Left ventricle myocardium inferior (tissue), 1 donor: ENCODE results near the gene CFAP73. TPM values are rescaled to one million over a fixed set of nuclear protein-coding genes. Genes with fewer than 3 reads are reported as not detected.
"Not testable (repeated sequence)": the region's sequence is repeated elsewhere in the genome, so short reads cannot be mapped to it uniquely, and the experiment has no call there.

ENCODE experiments used
- DNase-seq: peaks from one replicate; pipeline ENCODE4 v3.0.0-alpha.2; 2020
- H3K27ac ChIP-seq: fragments of 200-600 bp; replicated peaks from 2 replicates; pipeline ENCODE4 v1.8.0; 2021
- H3K27me3 ChIP-seq: fragments of 200-600 bp; 2 replicates; pipeline ENCODE4 v1.8.0; 2021; ENCODE audit warnings: low read depth
- H3K36me3 ChIP-seq: fragments of 200-600 bp; 2 replicates; pipeline ENCODE4 v1.8.0; 2021
- H3K4me1 ChIP-seq: fragments of 200-600 bp; 2 replicates; pipeline ENCODE4 v1.8.0; 2021
- H3K4me3 ChIP-seq: fragments of 200-600 bp; 2 replicates; pipeline ENCODE4 v1.8.0; 2021; ENCODE audit warnings: mild to moderate bottlenecking, moderate library complexity
- H3K9me3 ChIP-seq: fragments of 200-600 bp; replicated peaks from 2 replicates; pipeline ENCODE4 v1.8.0; 2021
- intact Hi-C: fragments of 100-400 bp; cut with micrococcal nuclease; formaldehyde crosslinking; loops from one replicate; pipeline ENCODE4 v1.11.0; 2022
- total RNA-seq: library from RNA; stranded (reverse); fragmentation: NEBNext Ultra II Directional; extraction: Animal tissue kit (Norgen Biotek cat#: 25700); gene quantifications from one replicate; pipeline ENCODE4 v1.2.1, GENCODE V29; 2021
- TF ChIP-seq, protein P1 (sequence below): fragments of 200-600 bp; IDR thresholded peaks from 2 replicates; pipeline ENCODE4 v1.8.0; 2021; ENCODE audit warnings: antibody characterized with exemption, mild to moderate bottlenecking, borderline replicate concordance
- donor health status: DM: no; HTN: yes; CAD: no; lungs with severe emphysema.

The CFAP73 gene
- total RNA-seq, 1 donor from 2014 or later, result not detected

DNA sequence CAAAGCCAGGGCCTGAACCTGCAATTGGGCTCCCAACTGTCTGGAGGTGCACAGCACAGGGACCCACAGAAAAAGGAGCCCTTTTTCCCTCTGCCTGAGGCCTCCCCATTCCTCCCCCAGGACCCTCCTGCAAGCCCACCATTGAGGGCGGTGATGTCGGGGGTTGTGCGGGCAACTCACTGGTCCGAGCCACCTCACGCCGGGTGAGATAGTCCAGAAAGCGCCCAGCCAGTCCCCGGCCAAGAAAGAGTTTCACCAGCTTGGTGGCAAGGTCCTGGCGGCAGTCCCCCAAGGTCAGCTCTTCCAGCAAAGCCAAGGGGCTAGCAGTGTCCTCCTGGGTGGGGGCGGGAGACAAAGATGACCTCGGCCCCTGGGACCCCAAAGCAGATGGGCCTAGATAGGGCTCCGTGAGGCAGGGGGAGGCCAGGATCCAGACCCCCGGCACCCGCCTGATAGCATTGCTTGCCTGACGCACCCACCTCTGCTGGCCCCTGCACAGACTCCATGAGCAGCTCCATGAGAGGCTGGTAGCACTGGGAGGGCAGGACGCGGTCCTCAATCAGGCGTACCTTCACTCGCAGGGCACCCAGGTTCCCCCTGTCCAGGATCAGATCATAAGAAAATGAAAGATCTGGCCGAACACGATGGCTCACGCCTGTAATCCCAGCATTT is 33.9 kb upstream of the CFAP73 start:
- Histone ChIP-seq H3K36me3 (no peaks in the 10 kb centered on the region), H3K4me1 (no peaks in the 10 kb centered on the region), H3K9me3 (no peaks in the 10 kb centered on the region), H3K27me3 (peaks cover 79% of the 10 kb centered on the region), H3K4me3 (no peak overlapping the region), H3K27ac (no peak overlapping the region)
- no peak for DNase-seq
- intact Hi-C loops, result no loop called here
- TF ChIP-seq, protein P1, sequence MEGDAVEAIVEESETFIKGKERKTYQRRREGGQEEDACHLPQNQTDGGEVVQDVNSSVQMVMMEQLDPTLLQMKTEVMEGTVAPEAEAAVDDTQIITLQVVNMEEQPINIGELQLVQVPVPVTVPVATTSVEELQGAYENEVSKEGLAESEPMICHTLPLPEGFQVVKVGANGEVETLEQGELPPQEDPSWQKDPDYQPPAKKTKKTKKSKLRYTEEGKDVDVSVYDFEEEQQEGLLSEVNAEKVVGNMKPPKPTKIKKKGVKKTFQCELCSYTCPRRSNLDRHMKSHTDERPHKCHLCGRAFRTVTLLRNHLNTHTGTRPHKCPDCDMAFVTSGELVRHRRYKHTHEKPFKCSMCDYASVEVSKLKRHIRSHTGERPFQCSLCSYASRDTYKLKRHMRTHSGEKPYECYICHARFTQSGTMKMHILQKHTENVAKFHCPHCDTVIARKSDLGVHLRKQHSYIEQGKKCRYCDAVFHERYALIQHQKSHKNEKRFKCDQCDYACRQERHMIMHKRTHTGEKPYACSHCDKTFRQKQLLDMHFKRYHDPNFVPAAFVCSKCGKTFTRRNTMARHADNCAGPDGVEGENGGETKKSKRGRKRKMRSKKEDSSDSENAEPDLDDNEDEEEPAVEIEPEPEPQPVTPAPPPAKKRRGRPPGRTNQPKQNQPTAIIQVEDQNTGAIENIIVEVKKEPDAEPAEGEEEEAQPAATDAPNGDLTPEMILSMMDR, result no peak

DNA sequence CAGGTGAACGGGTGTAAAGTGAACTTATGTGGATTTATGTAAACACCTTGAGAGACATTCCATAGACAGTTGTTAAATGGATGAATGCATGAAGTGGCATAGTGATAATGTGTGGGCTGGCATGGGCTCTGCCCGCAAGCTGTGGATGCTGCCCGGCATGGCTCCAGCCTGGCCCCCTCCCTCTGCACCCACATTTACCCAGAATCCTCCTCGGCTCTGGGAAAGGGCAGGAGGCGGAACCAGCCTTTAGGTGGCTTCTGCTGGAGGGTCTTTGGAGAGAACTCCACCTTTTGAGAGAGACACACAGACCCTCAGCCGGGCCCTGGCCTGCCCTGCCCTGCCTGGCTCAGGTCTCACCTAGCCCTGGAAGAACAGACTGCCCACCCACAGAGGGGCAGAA is 32.6 kb upstream of the CFAP73 start:
- DNase-seq, result no peak
- H3K36me3 ChIP-seq, result no peaks in the 10 kb centered on the region
- H3K9me3 ChIP-seq, result no peaks in the 10 kb centered on the region
- TF ChIP-seq, protein P1, result no peak
- intact Hi-C loops, result no loop called here
- H3K4me1 ChIP-seq, result no peaks in the 10 kb centered on the region
- no peak overlapping the region for H3K27ac ChIP-seq
- H3K27me3 ChIP-seq, result peaks cover 79% of the 10 kb centered on the region
- no peak overlapping the region for H3K4me3 ChIP-seq

DNA sequence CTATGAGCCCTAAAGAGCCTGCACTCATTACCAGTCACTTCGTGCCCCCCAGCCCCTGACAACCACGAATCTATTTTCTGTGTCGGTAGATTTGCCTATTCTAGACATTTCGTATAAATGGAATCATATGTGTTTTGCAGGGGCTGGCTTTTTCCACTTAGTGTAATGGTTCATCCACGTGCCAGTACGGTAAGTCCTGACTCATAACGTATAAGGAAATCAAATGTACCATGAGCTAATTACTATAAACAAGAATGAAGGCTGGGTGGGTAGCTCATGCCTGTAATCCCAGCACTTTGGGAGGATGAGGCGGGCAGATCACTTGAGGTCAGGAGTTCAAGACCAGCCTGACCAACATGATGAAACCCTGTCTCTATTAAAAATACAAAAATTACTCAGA is 31.8 kb upstream of the CFAP73 start:
- intact Hi-C loops, H3K9me3 ChIP-seq, H3K4me1 ChIP-seq, H3K27ac ChIP-seq, DNase-seq, H3K36me3 ChIP-seq, H3K4me3 ChIP-seq: not testable (repeated sequence)
- peaks cover 77% of the 10 kb centered on the region for H3K27me3 ChIP-seq

DNA sequence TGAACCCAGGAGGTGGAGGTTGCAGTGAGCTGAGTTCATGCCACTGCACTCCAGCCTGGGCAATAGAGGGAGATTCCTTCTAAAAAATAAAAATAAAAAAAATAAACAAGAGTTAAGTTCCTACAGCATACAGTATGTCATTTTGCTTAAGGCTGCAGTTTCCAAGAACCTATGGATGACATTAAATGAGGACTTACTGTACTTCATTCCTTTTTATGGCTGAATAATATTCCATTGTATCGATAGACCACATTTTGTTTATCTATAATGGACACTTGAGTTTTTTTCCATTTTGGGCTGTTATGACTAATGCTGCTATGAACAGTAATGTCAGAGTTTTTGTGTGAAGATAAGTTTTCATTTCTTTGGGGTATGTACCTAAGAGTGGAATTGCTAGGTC is 31.4 kb upstream of the CFAP73 start:
- Histone ChIP-seq H3K4me1 (no peaks in the 10 kb centered on the region), H3K27ac (no peak overlapping the region), H3K4me3 (no peak overlapping the region), H3K27me3 (peaks cover 72% of the 10 kb centered on the region), H3K9me3 (peaks cover 10% of the 10 kb centered on the region), H3K36me3 (no peaks in the 10 kb centered on the region)
- TF ChIP-seq, protein P1, result no peak
- no peak for DNase-seq
- intact Hi-C loops, result no loop called here

DNA sequence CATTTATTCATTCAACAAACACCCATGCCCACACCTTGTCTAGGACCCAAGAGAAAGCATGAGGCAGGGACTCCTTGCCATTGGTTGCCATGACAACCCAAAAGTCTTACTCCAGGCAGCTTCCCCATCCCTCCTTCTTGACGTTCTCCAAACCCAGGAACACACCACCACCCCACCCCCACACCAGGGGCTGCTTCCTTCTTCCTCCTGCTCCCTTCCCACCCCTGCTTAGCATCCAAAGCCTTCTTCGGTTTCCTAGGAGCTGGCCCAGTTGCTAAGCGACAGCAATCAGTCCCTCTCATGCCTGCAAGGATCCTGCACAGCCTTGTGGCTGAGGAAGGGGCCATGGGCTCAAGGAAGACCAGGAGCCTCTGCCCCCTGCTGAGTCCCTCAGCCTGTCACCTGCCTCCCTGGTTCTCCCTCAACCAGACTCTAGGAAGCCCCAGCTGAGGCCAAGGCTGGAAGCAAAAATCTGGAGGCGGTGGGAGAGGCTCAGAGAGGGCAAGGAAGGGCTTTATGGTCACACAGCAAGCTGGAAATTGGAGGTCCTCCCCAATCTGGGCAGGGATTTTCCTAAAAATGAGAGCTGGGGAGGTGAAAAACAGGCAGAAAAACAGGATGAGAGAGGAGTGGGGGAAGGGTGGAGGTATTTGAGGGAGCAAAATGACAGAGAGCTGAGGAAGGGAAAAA is 29.4 kb upstream of the CFAP73 start:
- no peak for DNase-seq
- H3K36me3 ChIP-seq, result no peaks in the 10 kb centered on the region

More for the DNA sequence above, 29.4 kb upstream of the CFAP73 start:
- intact Hi-C loops, result no loop called here
- Histone ChIP-seq H3K4me1 (no peaks in the 10 kb centered on the region), H3K27me3 (peaks cover 52% of the 10 kb centered on the region), H3K9me3 (peaks cover 15% of the 10 kb centered on the region), H3K4me3 (no peak overlapping the region), H3K27ac (no peak overlapping the region)
- TF ChIP-seq, protein P1, result no peak
